Cardiac fibroblast (primary cell): ENCODE data around the gene TRMT2A.

Source experiments
- DNase-seq, 2 donors: peaks; one replicate each; pipeline versions ENCODE4 v3.0.0 to v3.0.0-alpha.2; 2010; ENCODE audit warnings: low read depth in 2 of 2
- H3K4me3 ChIP-seq, 2 donors: replicated peaks in 1 of 2; 1 replicate in 1 of 2; 2 replicates in 1 of 2; pipeline ENCODE4 v1.5.1; 2011; ENCODE audit warnings: low read depth in 2 of 2, low read length in 2 of 2, mild to moderate bottlenecking in 2 of 2, moderate library complexity in 1 of 2
- CTCF ChIP-seq: IDR thresholded peaks from one replicate; pipeline ENCODE4 v1.5.1; 2011; ENCODE audit warnings: low read depth, mild to moderate bottlenecking, low read length, inconsistent platforms

Gene TRMT2A

GRCh38 chr22:20133930-20134549 is 17.0 kb upstream of the TRMT2A start:
- no peak for DNase-seq
- no peak overlapping the region for H3K4me3 ChIP-seq
- TF ChIP-seq CTCF, result no peak

- peak overlapping the region; percentile 77 to 91 for H3K4me3 ChIP-seq
- DNase-seq, result no peak
- no peak for TF ChIP-seq CTCF
Observed at GRCh38 chr22:20132686-20133246, 15.7 kb upstream of the TRMT2A start.

- DNase-seq, result peak in 1 of 2 donors; percentile 22
- TF ChIP-seq CTCF, result no peak
- peak overlapping the region; percentile 77 to 91 for H3K4me3 ChIP-seq
Observed at GRCh38 chr22:20131859-20132685, 15.0 kb upstream of the TRMT2A start.

- TF ChIP-seq CTCF, result no peak
- peak within 1 kb of the TSS; percentile 78 to 91 for H3K4me3 ChIP-seq
- DNase-seq, result peak in 1 of 2 donors; percentile 35
Observed at GRCh38 chr22:20131597-20131858, 14.5 kb upstream of the TRMT2A start, which contains the start of gene ZDHHC8. Gene ZDHHC8, plus strand, starts transcription at chr22:20131804. Its CDS starts 144 bp downstream, at chr22:20131948.

GRCh38 chr22:20130731-20131596 is 13.9 kb upstream of the TRMT2A start:
- TF ChIP-seq CTCF, result no peak
- DNase-seq, result peak; percentile 68 to 87
- H3K4me3 ChIP-seq, result peak overlapping the region; percentile 78 to 79

- TF ChIP-seq CTCF, result no peak
- no peak overlapping the region for H3K4me3 ChIP-seq
- DNase-seq, result no peak
Observed at GRCh38 chr22:20130319-20130718, 13.3 kb upstream of the TRMT2A start.
